HG03095 (cell line): ENCODE measurements around the gene MKNK2.
"Not testable (repeated sequence)": the region's sequence is repeated elsewhere in the genome, so short reads cannot be mapped to it uniquely, and the experiment has no call there.

Experiments
- ATAC-seq: cut with Tn5 transposase; IDR thresholded peaks from one replicate; pipeline ENCODE4 v1.9.1; 2021; ENCODE audit warnings: moderate library complexity; ENCODE audit not compliant: unreplicated experiment

MKNK2 gene

DNA sequence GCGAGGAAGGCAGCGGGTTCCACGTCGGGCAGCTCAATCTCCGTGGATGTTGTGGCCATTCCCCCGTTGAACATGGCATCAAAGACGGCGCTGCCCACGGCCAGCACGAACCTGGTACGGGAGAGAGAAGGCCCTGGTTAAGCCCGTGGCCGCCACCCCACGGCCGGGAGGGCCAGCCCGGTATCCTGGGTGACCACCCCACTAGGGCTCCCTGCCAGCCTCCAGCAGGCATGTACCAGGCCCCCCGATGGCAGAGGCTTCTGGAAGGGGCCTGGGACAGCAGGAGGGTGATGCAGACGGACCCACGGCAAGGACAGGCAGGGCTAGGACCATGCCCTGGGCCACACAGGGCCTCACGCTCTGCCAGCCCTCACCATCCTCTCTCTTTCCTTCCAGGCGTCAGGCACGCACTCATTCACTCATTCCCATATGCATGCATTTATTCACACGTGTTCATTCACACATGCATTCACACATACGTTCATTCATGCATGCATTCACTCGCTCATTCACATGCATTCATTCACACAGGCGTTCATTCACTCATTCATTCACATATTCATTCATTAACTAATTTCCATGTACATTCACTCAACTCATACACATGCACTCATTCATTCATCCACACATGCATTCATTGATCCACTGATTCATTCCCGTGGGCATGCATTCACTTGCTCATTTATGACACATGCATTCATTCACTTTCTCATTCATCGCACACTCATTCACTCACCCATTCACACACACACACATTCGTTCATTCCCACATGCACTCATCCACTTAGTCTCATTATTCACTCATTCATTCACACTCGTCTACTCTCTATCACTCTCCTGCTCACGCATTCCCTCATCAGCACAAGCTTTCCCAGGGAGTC is 53.5 kb downstream of the MKNK2 start:
- ATAC-seq = no peak

- ATAC-seq = no peak
Observed at GRCh38 chr19:1992759-1993260, 58.2 kb downstream of the MKNK2 start.

- ATAC-seq = no peak
Observed at GRCh38 chr19:1991018-1991913, 59.8 kb downstream of the MKNK2 start.

DNA sequence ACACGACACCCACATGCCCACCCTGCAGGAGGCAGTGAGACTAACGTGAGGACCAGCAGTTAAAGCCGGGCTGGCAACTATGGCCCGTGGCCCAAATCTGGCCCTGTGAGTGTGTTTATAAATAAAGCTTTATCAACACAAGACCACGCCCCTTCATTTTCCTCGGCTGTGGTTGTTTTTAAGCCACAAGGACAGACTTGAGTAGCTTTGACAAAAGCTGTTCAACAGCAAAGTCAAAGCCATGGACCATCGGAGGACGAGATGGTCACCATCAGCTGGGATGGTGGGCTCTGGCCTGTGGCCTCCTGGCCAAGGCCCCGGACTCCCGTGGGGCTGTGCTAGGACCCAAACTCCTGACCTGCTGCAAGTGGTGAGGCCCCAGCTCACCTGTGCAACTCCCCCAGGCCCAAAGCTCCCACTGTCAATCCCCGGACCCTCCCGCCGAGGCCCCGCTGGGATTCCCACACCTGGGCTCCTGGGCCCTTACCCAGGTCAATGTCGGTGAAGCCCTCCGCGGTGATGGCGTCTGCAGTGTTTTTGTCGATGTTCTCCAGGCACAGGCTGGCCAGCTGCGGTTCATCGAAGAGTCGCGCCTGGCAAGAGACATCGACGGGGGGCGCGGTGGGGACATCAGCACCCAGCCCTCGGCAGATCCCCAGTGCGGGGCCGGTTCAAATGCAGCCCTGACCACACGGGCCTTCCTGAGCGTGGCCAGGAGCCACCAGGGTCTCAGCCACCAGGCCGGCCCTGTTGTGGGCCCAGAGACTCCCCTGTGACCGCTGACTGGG is 60.6 kb downstream of the MKNK2 start:
- ATAC-seq = no peak

DNA sequence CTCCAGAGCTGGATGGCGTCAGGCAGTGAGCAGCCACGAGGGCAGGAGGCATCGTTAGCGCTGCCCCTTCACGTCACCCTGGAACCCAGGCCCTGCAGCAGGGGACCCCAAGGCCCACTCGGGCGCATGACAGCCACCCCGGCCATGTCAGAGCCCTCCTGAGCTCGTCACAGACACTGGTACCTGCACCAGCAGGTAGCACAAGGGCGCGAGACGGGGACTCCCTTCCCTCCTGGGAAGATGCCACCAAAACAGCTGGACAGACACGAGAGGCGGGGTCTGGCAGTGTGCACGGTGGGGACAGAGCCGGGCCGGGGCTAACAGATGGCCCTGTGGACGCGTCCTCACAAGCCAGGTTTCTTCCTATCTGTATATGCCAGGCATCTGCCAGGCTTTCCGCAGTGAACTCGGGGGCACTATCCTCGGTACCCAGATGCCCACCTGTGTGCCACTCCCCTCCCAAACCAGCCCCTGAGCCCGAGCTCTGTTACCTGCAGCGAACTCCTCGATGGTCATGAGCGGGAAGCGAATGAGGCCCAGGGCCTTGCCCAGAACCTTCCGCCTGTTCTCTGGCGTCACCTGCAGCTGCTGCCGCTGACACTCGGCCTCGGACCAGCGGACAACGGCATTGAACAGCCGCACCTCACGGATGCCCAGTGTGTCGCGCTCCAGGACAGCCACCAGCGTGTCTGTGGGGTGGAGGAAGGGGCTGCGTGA is 61.4 kb downstream of the MKNK2 start:
- ATAC-seq = no peak

DNA sequence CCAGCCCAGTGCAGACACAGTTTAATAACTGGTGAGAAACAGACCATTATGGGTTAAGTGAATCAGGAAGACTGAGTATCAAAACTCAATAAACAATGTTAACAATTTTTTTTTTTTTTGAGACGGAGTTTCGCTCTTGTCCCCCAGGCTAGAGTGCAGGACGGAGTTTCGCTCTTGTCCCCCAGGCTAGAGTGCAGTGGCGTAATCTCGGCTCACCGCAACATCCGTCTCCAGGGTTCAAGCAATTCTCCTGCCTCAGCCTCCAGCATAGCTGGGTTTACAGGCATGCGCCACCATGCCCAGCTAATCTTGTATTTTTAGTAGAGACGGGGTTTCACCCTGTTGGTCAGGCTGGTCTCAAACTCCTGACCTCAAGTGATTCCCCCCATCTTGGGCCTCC is 62.6 kb downstream of the MKNK2 start:
- not testable (repeated sequence) for ATAC-seq
